ENCODE data around the gene JARID2. TPM values are rescaled to one million over a fixed set of nuclear protein-coding genes. Genes with fewer than 3 reads are reported as not detected.

JARID2 gene
- total and polyA plus RNA-seq, 4 donors, result 1.4 to 12.3 (median 3.4) TPM

GRCh38 chr6:15274692-15275387 is 29.0 kb downstream of the JARID2 start:
- Histone ChIP-seq H3K9ac (ENCODE audit: low read depth in 1 of 2, low read length in 2 of 2) (peak overlapping the region in 1 of 2 donors; percentile 18), H3K27me3 (ENCODE audit: control insufficient read depth in 4 of 4, insufficient read depth in 4 of 4, low read length in 3 of 4) (no peaks in the 10 kb centered on the region), H3K4me3 (ENCODE audit: low read depth in 1 of 3, low read length in 3 of 3) (no peak overlapping the region), H3K9me3 (ENCODE audit: control insufficient read depth in 4 of 4, low read length in 3 of 4) (no peaks in the 10 kb centered on the region), H3K27ac (ENCODE audit: low read depth in 1 of 2, low read length in 2 of 2) (peak overlapping the region; percentile 48 to 65), H3K4me1 (ENCODE audit: control insufficient read depth in 4 of 4, insufficient read depth in 4 of 4, low read length in 3 of 4) (peaks cover 7 to 46% (median 24%) of the 10 kb centered on the region in 4 donors), H3K36me3 (ENCODE audit: control insufficient read depth in 4 of 4, insufficient read depth in 3 of 4, low read depth in 1 of 4, low read length in 3 of 4) (no peaks in the 10 kb centered on the region)
- peak; percentile 27 for TF ChIP-seq ATF3 (IDR thresholded peaks at IDR 0.05)
- peak; percentile 52 for TF ChIP-seq ZBTB33 (IDR thresholded peaks at IDR 0.05)
- TF ChIP-seq EGR1 (IDR thresholded peaks at IDR 0.05; ENCODE audit: low read depth in 2 of 2), result peak; percentile 18 to 50
- TF ChIP-seq HNF4A (conservative IDR thresholded peaks at IDR 0.05), result peak; percentile 80 to 84
- peak; percentile 70 for TF ChIP-seq REST (IDR thresholded peaks at IDR 0.05)
- peak; percentile 44 for TF ChIP-seq CTCF (IDR thresholded peaks at IDR 0.05; ENCODE audit: low read depth, low read length, missing input control)
- peak; percentile 51 for TF ChIP-seq FOXA1 (IDR thresholded peaks at IDR 0.05)
- TF ChIP-seq FOXA2 (IDR thresholded peaks at IDR 0.05), result no peak
- TF ChIP-seq RXRA (IDR thresholded peaks at IDR 0.05), result peak; percentile 91 to 94
- no peak for TF ChIP-seq TAF1 (conservative IDR thresholded peaks at IDR 0.05)
- TF ChIP-seq YY1 (IDR thresholded peaks at IDR 0.05), result peak; percentile 75
- TF ChIP-seq RAD21 (IDR thresholded peaks at IDR 0.05), result peak; percentile 67 to 81
- peak in 1 of 2 donors; percentile 26 for TF ChIP-seq GABPA (IDR thresholded peaks at IDR 0.05 in 1 of 2, conservative IDR thresholded peaks at IDR 0.05 in 1 of 2)
- peak; percentile 65 for TF ChIP-seq SP1 (IDR thresholded peaks at IDR 0.05)
- peak; percentile 52 to 72 for TF ChIP-seq JUND (IDR thresholded peaks at IDR 0.05)
- TF ChIP-seq MAX (IDR thresholded peaks at IDR 0.05), result peak; percentile 79
- peak; percentile 46 for TF ChIP-seq NR2F2 (IDR thresholded peaks at IDR 0.05)
- peak; percentile 39 for TF ChIP-seq HNF4G (IDR thresholded peaks at IDR 0.05)
- WGBS, result 32% methylated on average over 2 of the region's 2 CpGs
- DNase-seq (ENCODE audit: low spot score), result no peak

Data from liver (tissue), 9 donors.